ENCODE data around the gene TOX2.

TOX2 gene

GRCh38 chr20:44050925-44051660 lies 136.4 kb downstream of the TOX2 start:
- TF ChIP-seq, protein P1, sequence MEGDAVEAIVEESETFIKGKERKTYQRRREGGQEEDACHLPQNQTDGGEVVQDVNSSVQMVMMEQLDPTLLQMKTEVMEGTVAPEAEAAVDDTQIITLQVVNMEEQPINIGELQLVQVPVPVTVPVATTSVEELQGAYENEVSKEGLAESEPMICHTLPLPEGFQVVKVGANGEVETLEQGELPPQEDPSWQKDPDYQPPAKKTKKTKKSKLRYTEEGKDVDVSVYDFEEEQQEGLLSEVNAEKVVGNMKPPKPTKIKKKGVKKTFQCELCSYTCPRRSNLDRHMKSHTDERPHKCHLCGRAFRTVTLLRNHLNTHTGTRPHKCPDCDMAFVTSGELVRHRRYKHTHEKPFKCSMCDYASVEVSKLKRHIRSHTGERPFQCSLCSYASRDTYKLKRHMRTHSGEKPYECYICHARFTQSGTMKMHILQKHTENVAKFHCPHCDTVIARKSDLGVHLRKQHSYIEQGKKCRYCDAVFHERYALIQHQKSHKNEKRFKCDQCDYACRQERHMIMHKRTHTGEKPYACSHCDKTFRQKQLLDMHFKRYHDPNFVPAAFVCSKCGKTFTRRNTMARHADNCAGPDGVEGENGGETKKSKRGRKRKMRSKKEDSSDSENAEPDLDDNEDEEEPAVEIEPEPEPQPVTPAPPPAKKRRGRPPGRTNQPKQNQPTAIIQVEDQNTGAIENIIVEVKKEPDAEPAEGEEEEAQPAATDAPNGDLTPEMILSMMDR (IDR thresholded peaks at IDR 0.05), result no peak

DNA sequence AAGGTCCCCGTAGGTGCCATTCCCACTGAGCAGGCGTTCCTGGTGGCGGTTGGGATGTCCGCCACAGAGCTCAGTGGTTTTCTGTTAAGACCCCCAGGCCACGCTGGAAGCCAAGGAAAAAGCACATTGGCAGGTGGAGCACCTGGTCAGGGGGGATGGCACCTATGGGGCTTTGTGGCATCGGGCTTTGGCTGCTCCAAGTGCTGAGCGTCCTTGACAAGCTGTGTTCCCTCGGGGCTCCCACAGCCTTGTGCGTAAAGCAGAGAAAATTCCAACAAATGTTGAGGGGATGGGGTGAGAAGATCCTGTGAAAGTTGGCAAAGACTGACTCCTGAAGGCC lies 137.0 kb downstream of the TOX2 start:
- TF ChIP-seq, protein P1 (IDR thresholded peaks at IDR 0.05), result no peak

DNA sequence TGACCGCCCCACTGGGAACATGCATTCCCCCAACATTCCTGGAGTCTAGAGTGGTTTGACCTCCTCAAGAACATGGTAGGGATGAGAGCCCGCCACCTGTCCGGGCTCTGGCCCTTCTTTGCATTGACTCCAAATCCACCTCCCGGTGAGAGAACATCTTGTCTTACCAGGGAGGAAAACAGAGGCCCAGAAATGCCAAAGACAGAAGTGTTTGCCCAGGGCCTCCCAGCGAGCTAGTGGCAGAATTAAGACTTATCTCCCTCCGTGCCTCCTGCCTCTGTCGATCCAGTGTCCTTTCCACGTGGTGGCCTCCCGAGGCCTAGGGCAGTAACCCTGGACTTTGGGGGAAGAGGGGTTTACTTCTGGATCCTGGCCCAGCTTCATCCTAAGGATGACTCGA lies 137.5 kb downstream of the TOX2 start:
- TF ChIP-seq, protein P1 (IDR thresholded peaks at IDR 0.05), result no peak

DNA sequence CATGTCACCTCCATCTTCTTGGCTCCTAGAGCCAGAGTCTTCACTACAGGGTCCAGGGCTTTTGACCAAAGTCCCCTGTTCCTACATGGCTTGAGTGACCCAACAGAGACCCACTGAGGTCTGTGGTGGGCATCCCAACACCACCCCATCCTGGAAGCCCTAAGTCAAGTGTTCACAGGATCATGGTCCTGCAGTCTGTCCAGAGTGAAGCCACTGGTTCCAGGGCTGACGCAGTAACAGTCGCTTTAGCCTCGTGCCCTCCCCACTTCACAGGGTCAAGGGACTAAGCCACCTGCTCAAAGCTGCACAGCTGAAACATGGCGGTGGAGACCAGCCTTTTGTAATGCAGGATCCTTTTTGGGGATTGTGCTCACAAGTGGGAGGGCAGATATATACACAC lies 138.4 kb downstream of the TOX2 start:
- TF ChIP-seq, protein P1 (IDR thresholded peaks at IDR 0.05), result no peak

DNA sequence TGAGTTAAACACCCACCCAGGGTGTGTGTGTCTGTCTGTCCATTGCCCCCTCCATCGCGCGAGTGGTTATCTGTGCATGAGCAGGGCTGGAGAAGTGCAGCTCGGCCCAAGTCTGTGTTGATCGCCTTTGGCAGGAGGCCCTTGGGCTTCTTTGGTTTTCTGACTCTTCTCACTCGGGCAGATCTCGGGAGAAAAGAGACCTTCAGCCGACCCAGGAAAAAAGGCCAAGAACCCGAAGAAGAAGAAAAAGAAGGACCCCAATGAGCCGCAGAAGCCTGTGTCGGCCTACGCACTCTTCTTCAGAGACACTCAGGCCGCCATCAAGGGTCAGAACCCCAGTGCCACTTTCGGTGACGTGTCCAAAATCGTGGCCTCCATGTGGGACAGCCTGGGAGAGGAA lies 139.5 kb downstream of the TOX2 start:
- TF ChIP-seq, protein P1 (IDR thresholded peaks at IDR 0.05), result no peak

DNA sequence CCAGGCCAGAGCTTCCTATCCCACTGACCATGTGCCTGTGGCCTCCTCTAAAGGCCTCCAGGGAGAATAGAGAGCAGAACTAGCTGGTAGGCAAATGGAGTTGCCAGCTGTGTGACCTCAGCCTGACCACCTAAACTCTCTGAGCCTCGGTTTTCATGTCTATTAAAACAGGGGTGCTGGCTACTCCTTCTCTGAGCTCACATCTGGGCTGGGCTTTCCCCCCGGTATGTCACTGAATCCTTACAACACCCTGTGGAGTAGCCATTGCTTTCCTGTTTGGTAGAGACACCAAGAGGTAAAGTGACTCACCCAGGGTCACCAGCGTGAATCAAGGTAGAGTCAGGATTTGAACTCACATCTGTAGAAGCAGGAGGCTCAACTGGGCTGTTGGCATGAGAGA lies 140.2 kb downstream of the TOX2 start:
- TF ChIP-seq, protein P1 (IDR thresholded peaks at IDR 0.05), result no peak

DNA sequence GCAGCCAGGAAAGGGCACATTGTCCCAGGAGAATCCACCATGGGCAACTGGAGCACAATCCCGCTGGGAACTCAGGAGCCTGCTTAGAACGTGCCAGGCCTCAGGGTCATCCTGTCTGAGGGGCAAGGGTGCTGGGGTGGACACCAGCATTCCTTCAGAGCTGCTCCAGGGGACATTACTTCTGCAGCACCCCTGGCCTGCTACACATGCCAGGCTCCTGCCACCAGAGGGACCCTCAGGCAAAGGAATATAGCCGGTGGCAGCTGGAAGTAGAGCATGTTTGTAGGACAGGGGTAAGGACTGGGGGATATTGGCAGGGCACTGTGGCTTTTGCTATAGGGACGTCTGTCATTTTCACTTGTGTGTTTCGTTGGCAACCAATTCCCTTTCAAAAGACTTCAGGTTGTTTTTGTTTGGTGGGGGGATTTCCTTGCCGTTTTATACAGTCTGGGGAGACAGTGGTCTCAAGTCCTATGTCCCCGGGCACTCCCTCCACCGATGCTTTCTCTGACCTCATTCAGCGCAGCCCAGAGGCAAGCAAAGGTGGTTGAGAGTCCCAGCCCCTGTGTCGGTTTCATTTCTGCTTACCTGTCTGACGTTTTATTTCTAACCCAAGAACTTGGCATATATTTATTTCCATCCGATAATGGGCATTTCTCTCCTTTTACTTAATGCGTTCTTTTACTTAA lies 141.5 kb downstream of the TOX2 start:
- TF ChIP-seq, protein P1 (IDR thresholded peaks at IDR 0.05), result peak; percentile 39

Measured in LNCAP (cell line).